C4-2B (cell line): ENCODE measurements around the gene RAP1A.

Experiments
- ZFX ChIP-seq: fragments of 450-650 bp; IDR thresholded peaks from 2 replicates; pipeline ENCODE4 v1.6.1; 2017
- TF ChIP-seq, protein P1 (sequence below): fragments of 450-650 bp; conservative IDR thresholded peaks from 2 replicates; pipeline ENCODE4 v1.5.1; 2017; ENCODE audit warnings: mild to moderate bottlenecking

DNA sequence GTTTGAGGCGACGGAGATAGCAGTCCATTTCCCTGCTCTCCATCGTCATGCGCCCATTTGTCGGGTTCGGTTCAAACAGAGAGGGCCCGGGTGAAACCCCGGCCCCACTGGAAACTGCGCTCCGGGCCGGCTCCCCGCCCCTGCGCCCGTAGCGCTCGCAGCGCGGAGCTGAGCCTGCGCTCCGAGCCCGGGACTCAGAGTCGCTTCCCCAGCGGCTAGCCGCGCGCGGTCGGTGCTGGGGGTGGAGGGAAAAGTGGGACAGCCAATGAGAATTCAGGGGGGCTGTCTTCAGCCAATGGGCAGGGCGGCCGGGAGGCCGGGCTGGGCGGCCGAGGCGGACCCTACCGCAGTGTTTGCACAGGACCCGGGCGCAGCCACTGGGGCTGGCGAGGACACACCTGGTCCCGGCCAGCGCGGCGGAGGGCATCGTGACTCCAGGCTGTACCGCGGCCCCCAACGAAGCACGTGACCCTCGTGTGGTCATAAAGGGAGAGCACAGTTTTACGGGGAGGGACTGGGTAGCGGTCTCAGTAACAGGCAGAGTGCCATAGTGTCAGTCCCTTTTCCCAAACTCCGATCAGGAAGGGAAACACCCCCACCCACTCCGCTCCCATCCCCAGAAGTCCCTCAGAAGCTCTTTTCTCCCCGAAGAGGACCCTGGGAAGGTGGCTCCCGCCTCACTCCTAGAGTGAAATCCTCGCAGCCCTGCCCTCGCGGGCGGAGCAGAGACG, 119.8 kb downstream of the RAP1A start, which contains the start of gene INKA2:
- TF ChIP-seq, protein P1, sequence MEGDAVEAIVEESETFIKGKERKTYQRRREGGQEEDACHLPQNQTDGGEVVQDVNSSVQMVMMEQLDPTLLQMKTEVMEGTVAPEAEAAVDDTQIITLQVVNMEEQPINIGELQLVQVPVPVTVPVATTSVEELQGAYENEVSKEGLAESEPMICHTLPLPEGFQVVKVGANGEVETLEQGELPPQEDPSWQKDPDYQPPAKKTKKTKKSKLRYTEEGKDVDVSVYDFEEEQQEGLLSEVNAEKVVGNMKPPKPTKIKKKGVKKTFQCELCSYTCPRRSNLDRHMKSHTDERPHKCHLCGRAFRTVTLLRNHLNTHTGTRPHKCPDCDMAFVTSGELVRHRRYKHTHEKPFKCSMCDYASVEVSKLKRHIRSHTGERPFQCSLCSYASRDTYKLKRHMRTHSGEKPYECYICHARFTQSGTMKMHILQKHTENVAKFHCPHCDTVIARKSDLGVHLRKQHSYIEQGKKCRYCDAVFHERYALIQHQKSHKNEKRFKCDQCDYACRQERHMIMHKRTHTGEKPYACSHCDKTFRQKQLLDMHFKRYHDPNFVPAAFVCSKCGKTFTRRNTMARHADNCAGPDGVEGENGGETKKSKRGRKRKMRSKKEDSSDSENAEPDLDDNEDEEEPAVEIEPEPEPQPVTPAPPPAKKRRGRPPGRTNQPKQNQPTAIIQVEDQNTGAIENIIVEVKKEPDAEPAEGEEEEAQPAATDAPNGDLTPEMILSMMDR = no peak; the same call in 1 of the 2 replicates
- no peak for TF ChIP-seq ZFX
